Esophagus muscularis mucosa (tissue), 4 donors: Measurements from ENCODE around the gene RNF125.

Source experiments
- EP300 ChIP-seq: sonication (generic); formaldehyde crosslinking; IDR thresholded peaks from one replicate; pipeline ENCODE4 v1.6.1; 2017; ENCODE audit warnings: antibody characterized with exemption
- POLR2A ChIP-seq: fragments of 450-650 bp; IDR thresholded peaks from one replicate; pipeline ENCODE4 v1.6.1; 2017; ENCODE audit warnings: antibody characterized with exemption, moderate library complexity, mild to moderate bottlenecking, low read depth
- POLR2AphosphoS5 ChIP-seq, 2 donors: sonication (generic); formaldehyde crosslinking; IDR thresholded peaks; one replicate each; pipeline ENCODE4 v1.6.1; 2017; ENCODE audit warnings: antibody characterized with exemption in 2 of 2
- TF ChIP-seq, protein P1 (sequence below), 3 experiments: fragments of 200-600 bp in 2 of 3; fragments of 450-650 bp in 1 of 3; sonication (generic) in 2 of 3; IDR thresholded peaks; one replicate each; pipeline ENCODE4 v1.5.1; 2017 to 2019; ENCODE audit warnings: antibody characterized with exemption in 3 of 3, mild to moderate bottlenecking in 2 of 3, moderate library complexity in 1 of 3

DNA sequence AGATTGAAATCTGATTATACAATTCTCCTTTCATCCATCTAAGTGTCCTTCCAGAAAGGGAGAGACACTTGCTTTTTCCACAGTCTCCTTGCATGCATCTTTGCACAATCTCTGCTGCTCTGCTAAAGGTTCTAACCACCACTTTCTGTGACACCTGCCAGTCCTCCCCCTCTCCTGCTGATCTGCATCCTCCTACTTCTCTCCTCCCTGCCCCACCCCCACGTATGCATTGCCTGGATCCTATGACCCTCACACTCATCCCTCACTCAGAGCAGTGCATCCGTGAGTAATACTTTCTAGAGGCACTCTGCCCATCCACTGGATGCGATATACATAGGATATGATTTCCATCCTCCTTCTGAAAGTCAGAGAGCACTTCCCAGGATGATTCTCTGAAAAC, 48.0 kb upstream of the RNF125 start:
- TF ChIP-seq, protein P1, sequence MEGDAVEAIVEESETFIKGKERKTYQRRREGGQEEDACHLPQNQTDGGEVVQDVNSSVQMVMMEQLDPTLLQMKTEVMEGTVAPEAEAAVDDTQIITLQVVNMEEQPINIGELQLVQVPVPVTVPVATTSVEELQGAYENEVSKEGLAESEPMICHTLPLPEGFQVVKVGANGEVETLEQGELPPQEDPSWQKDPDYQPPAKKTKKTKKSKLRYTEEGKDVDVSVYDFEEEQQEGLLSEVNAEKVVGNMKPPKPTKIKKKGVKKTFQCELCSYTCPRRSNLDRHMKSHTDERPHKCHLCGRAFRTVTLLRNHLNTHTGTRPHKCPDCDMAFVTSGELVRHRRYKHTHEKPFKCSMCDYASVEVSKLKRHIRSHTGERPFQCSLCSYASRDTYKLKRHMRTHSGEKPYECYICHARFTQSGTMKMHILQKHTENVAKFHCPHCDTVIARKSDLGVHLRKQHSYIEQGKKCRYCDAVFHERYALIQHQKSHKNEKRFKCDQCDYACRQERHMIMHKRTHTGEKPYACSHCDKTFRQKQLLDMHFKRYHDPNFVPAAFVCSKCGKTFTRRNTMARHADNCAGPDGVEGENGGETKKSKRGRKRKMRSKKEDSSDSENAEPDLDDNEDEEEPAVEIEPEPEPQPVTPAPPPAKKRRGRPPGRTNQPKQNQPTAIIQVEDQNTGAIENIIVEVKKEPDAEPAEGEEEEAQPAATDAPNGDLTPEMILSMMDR (IDR thresholded peaks at IDR 0.05), result no peak
- no peak for TF ChIP-seq POLR2A
- TF ChIP-seq POLR2AphosphoS5 (IDR thresholded peaks at IDR 0.05), result no peak
- no peak for TF ChIP-seq EP300
